ENCODE measurements around the gene KNTC1. TPM values are rescaled to one million over a fixed set of nuclear protein-coding genes. Genes with fewer than 3 reads are reported as not detected.
A peak's percentile ranks its signal among the peaks of the same experiment; 100 is the strongest.

The KNTC1 gene
- total RNA-seq, 1 donor from 2014 or later, result 18.7 TPM

- TF ChIP-seq POLR2AphosphoS5 (IDR thresholded peaks at IDR 0.05; ENCODE audit: insufficient read depth in 1 of 2, low read depth in 1 of 2) (no peak), POLR2A (IDR thresholded peaks at IDR 0.05) (no peak), CTCF (IDR thresholded peaks at IDR 0.05) (no peak)
- no peaks in the 10 kb centered on the region for H3K9me3 ChIP-seq
- no peak for DNase-seq (ENCODE audit: extremely low spot score in 2 of 2)
- no peak overlapping the region for H3K4me3 ChIP-seq
- H3K4me1 ChIP-seq, result peaks cover 15% of the 10 kb centered on the region
- no peaks in the 10 kb centered on the region for H3K27me3 ChIP-seq
- intact Hi-C loops (cut with DNase I), result no loop called here
- H3K27ac ChIP-seq, result peak overlapping the region; percentile 44
- H3K36me3 ChIP-seq, result no peaks in the 10 kb centered on the region
Measured at GRCh38 chr12:122610207-122610606, 83.2 kb downstream of the KNTC1 start.

GRCh38 chr12:122610911-122611310, 83.9 kb downstream of the KNTC1 start:
- no peak for DNase-seq (ENCODE audit: extremely low spot score in 2 of 2)
- Histone ChIP-seq H3K4me3 (no peak overlapping the region), H3K36me3 (no peaks in the 10 kb centered on the region), H3K9me3 (no peaks in the 10 kb centered on the region), H3K27me3 (no peaks in the 10 kb centered on the region), H3K4me1 (peaks cover 15% of the 10 kb centered on the region), H3K27ac (no peak overlapping the region)
- intact Hi-C loops (cut with DNase I), result no loop called here
- TF ChIP-seq POLR2A (IDR thresholded peaks at IDR 0.05) (no peak), POLR2AphosphoS5 (IDR thresholded peaks at IDR 0.05; ENCODE audit: insufficient read depth in 1 of 2, low read depth in 1 of 2) (no peak), CTCF (IDR thresholded peaks at IDR 0.05) (no peak)

- H3K27ac ChIP-seq, result peak overlapping the region; percentile 68
- no peaks in the 10 kb centered on the region for H3K9me3 ChIP-seq
- H3K4me1 ChIP-seq, result peaks cover 15% of the 10 kb centered on the region
- no peaks in the 10 kb centered on the region for H3K36me3 ChIP-seq
- intact Hi-C loops (cut with DNase I), result no loop called here
- DNase-seq (ENCODE audit: extremely low spot score in 2 of 2), result no peak
- H3K4me3 ChIP-seq, result no peak overlapping the region
- H3K27me3 ChIP-seq, result no peaks in the 10 kb centered on the region
- no peak for TF ChIP-seq CTCF (IDR thresholded peaks at IDR 0.05)
- no peak for TF ChIP-seq POLR2AphosphoS5 (IDR thresholded peaks at IDR 0.05; ENCODE audit: insufficient read depth in 1 of 2, low read depth in 1 of 2)
- TF ChIP-seq POLR2A (IDR thresholded peaks at IDR 0.05), result no peak
Measured at GRCh38 chr12:122614839-122615238, 87.8 kb downstream of the KNTC1 start.

GRCh38 chr12:122615780-122616179, 88.7 kb downstream of the KNTC1 start:
- TF ChIP-seq POLR2A (IDR thresholded peaks at IDR 0.05) (no peak), CTCF (IDR thresholded peaks at IDR 0.05) (no peak), POLR2AphosphoS5 (IDR thresholded peaks at IDR 0.05; ENCODE audit: insufficient read depth in 1 of 2, low read depth in 1 of 2) (no peak)
- Histone ChIP-seq H3K9me3 (no peaks in the 10 kb centered on the region), H3K27me3 (no peaks in the 10 kb centered on the region), H3K4me1 (peaks cover 15% of the 10 kb centered on the region), H3K4me3 (no peak overlapping the region), H3K27ac (peak overlapping the region; percentile 68), H3K36me3 (no peaks in the 10 kb centered on the region)
- intact Hi-C loops (cut with DNase I), result no loop called here
- no peak for DNase-seq (ENCODE audit: extremely low spot score in 2 of 2)

GRCh38 chr12:122635471-122635870, 108.4 kb downstream of the KNTC1 start:
- intact Hi-C loops (cut with DNase I), result no loop called here
- no peaks in the 10 kb centered on the region for H3K4me1 ChIP-seq
- H3K36me3 ChIP-seq, result no peaks in the 10 kb centered on the region
- no peaks in the 10 kb centered on the region for H3K9me3 ChIP-seq
- H3K27ac ChIP-seq, result no peak overlapping the region
- DNase-seq (ENCODE audit: extremely low spot score in 2 of 2), result no peak
- TF ChIP-seq POLR2A (IDR thresholded peaks at IDR 0.05), result no peak
- TF ChIP-seq POLR2AphosphoS5 (IDR thresholded peaks at IDR 0.05; ENCODE audit: insufficient read depth in 1 of 2, low read depth in 1 of 2), result no peak
- no peak for TF ChIP-seq CTCF (IDR thresholded peaks at IDR 0.05)
- no peak overlapping the region for H3K4me3 ChIP-seq
- no peaks in the 10 kb centered on the region for H3K27me3 ChIP-seq
